H1 (cell line): Measurements from ENCODE around the gene LIMS1. TPM values are rescaled to one million over a fixed set of nuclear protein-coding genes. Genes with fewer than 3 reads are reported as not detected.

ENCODE experiments used
- CTCF ChIA-PET: fragments of 300-600 bp; sonication (Branson Sonifier 250); formaldehyde crosslinking; loops from one replicate; lab custom pipeline; 2021; ENCODE audit not compliant: partially characterized antibody; lab: Charles Lee
- POLR2A ChIA-PET: fragments of 300-600 bp; sonication (Branson Sonifier 250); formaldehyde crosslinking; loops from one replicate; lab custom pipeline; 2021; ENCODE audit warnings: inconsistent platforms; ENCODE audit not compliant: partially characterized antibody; lab: Charles Lee
- DNase-seq, 2 experiments: peaks; one replicate each; pipeline versions ENCODE4 v3.0.0 to v3.0.0-alpha.2; 2010 to 2022; ENCODE audit warnings: low spot score in 2 of 2, low read depth in 1 of 2, mixed read lengths in 1 of 2
- FAIRE-seq: peaks from 2 replicates; lab custom pipeline; 2011; peaks lifted over from hg19 to GRCh38; lab: Jason Lieb, UNC
- H2AFZ ChIP-seq: 2 replicates; pipeline ENCODE4 v1.8.1; 2012; ENCODE audit warnings: low read length, inconsistent platforms
- H2AK5ac ChIP-seq: 2 replicates; pipeline ENCODE4 v1.6.1; 2013; ENCODE audit warnings: low read depth, low read length
- H2BK120ac ChIP-seq: replicated peaks from 2 replicates; pipeline ENCODE3; 2013; ENCODE audit warnings: low read depth, low read length, inconsistent platforms
- H2BK12ac ChIP-seq: 2 replicates; pipeline ENCODE4 v1.6.1; 2013; ENCODE audit warnings: low read depth, low read length
- H2BK15ac ChIP-seq: 2 replicates; pipeline ENCODE4 v1.6.1; 2013; ENCODE audit warnings: low read length
- H2BK20ac ChIP-seq: 2 replicates; pipeline ENCODE4 v1.6.1; 2013; ENCODE audit warnings: low read length
- H2BK5ac ChIP-seq: 2 replicates; pipeline ENCODE4 v1.6.1; 2013; ENCODE audit warnings: low read depth, low read length
- H3K14ac ChIP-seq: 2 replicates; pipeline ENCODE4 v1.6.1; 2013; ENCODE audit warnings: inconsistent platforms; ENCODE audit not compliant: insufficient read length
- H3K18ac ChIP-seq: 2 replicates; pipeline ENCODE4 v1.6.1; 2013; ENCODE audit warnings: low read length; ENCODE audit errors: extremely low read depth
- H3K23ac ChIP-seq: 2 replicates; pipeline ENCODE4 v1.6.1; 2013; ENCODE audit warnings: inconsistent platforms; ENCODE audit not compliant: insufficient read length
- H3K23me2 ChIP-seq: 2 replicates; pipeline ENCODE4 v1.6.1; 2013; ENCODE audit warnings: low read depth, low read length
- H3K27ac ChIP-seq: 2 replicates; pipeline ENCODE4 v1.6.1; 2011; ENCODE audit warnings: low read depth, low read length, inconsistent platforms
- H3K27me3 ChIP-seq, 4 experiments: replicated peaks in 1 of 4; 1 replicate in 1 of 4; 2 replicates in 3 of 4; pipeline versions ENCODE4 v1.6.1 to v1.8.1; 2011 to 2013; ENCODE audit warnings: low read length in 3 of 4, mild to moderate bottlenecking in 3 of 4, inconsistent platforms in 2 of 4, mixed read lengths in 2 of 4, moderate library complexity in 1 of 4; ENCODE audit not compliant: control insufficient read depth in 3 of 4, insufficient read depth in 3 of 4; ENCODE audit errors: extremely low read depth in 1 of 4
- H3K36me3 ChIP-seq, 4 experiments: 2 replicates each; pipeline versions ENCODE4 v1.6.1 to v1.8.1; 2011 to 2013; ENCODE audit warnings: mild to moderate bottlenecking in 4 of 4, low read length in 3 of 4, moderate library complexity in 2 of 4, control low read depth in 1 of 4, inconsistent platforms in 1 of 4; ENCODE audit not compliant: insufficient read depth in 4 of 4, control insufficient read depth in 2 of 4
- H3K4ac ChIP-seq: replicated peaks from 2 replicates; pipeline ENCODE3; 2013; ENCODE audit warnings: low read length, low read depth, mixed read lengths, inconsistent platforms; ENCODE audit not compliant: insufficient read length
- H3K4me1 ChIP-seq, 4 experiments: replicated peaks in 1 of 4; 1 replicate in 1 of 4; 2 replicates in 3 of 4; pipeline versions ENCODE4 v1.6.1 to v1.8.1; 2011 to 2013; ENCODE audit warnings: low read length in 3 of 4, inconsistent platforms in 2 of 4, mixed read lengths in 1 of 4; ENCODE audit not compliant: insufficient read depth in 4 of 4, control insufficient read depth in 3 of 4
- H3K4me2 ChIP-seq, 2 experiments: 2 replicates each; pipeline versions ENCODE4 v1.6.1 to v1.8.1; 2011 to 2013; ENCODE audit warnings: low read depth in 2 of 2, low read length in 2 of 2, control low read depth in 1 of 2, inconsistent platforms in 1 of 2, mild to moderate bottlenecking in 1 of 2; ENCODE audit not compliant: insufficient read depth in 1 of 2
- H3K4me3 ChIP-seq, 4 experiments: fragments of 200-600, 300-600 bp in 1 of 4; sonication (generic), shearing (Covaris generic), sonication (Bioruptor Twin) in 1 of 4; 2 replicates each; pipeline versions ENCODE4 v1.5.1 to v1.8.1; 2011 to 2016; ENCODE audit warnings: low read length in 4 of 4, low read depth in 3 of 4, control low read depth in 2 of 4, inconsistent platforms in 2 of 4, mild to moderate bottlenecking in 2 of 4, mixed read lengths in 1 of 4, moderate library complexity in 1 of 4; ENCODE audit not compliant: insufficient read depth in 2 of 4; ENCODE audit errors: extremely low read depth in 1 of 4
- H3K56ac ChIP-seq: replicated peaks from 2 replicates; pipeline ENCODE3; 2013; ENCODE audit warnings: low read depth, mild to moderate bottlenecking, mixed read lengths, low read length, inconsistent platforms; ENCODE audit not compliant: insufficient read length
- H3K79me1 ChIP-seq: 2 replicates; pipeline ENCODE4 v1.6.1; 2013; ENCODE audit warnings: low read depth, low read length, control low read depth
- H3K79me2 ChIP-seq, 2 experiments: 2 replicates each; pipeline versions ENCODE4 v1.6.1 to v1.8.1; 2012 to 2013; ENCODE audit warnings: low read length in 2 of 2, mild to moderate bottlenecking in 2 of 2, inconsistent platforms in 1 of 2; ENCODE audit not compliant: insufficient read depth in 2 of 2, control insufficient read depth in 1 of 2
- H3K9ac ChIP-seq, 4 experiments: replicated peaks in 1 of 4; 1 replicate in 1 of 4; 2 replicates in 3 of 4; pipeline versions ENCODE4 v1.6.1 to v1.8.1; 2011 to 2013; ENCODE audit warnings: low read depth in 3 of 4, low read length in 3 of 4, control low read depth in 2 of 4, mild to moderate bottlenecking in 2 of 4, moderate library complexity in 2 of 4, inconsistent platforms in 1 of 4; ENCODE audit errors: extremely low read depth in 1 of 4
- H3K9me3 ChIP-seq, 2 experiments: 2 replicates each; pipeline versions ENCODE4 v1.6.1 to v1.8.1; 2012 to 2013; ENCODE audit warnings: mild to moderate bottlenecking in 2 of 2, moderate library complexity in 2 of 2, control low read depth in 1 of 2, inconsistent platforms in 1 of 2, low read depth in 1 of 2, low read length in 1 of 2, mixed read lengths in 1 of 2; ENCODE audit not compliant: insufficient read depth in 2 of 2
- H4K20me1 ChIP-seq, 2 experiments: replicated peaks in 1 of 2; 2 replicates each; pipeline versions ENCODE3 to v1.8.1; 2011 to 2013; ENCODE audit warnings: inconsistent platforms in 2 of 2, low read length in 2 of 2, mild to moderate bottlenecking in 1 of 2; ENCODE audit not compliant: insufficient read depth in 2 of 2, control insufficient read depth in 1 of 2
- H4K5ac ChIP-seq: 2 replicates; pipeline ENCODE4 v1.6.1; 2013; ENCODE audit warnings: low read length, low read depth, mixed read lengths, inconsistent platforms; ENCODE audit not compliant: insufficient read length
- H4K8ac ChIP-seq: 2 replicates; pipeline ENCODE4 v1.8.0; 2013; ENCODE audit warnings: mild to moderate bottlenecking, moderate library complexity, low read length, inconsistent platforms; ENCODE audit not compliant: insufficient read depth; ENCODE audit errors: extremely low read depth
- H4K91ac ChIP-seq: replicated peaks from 2 replicates; pipeline ENCODE3; 2013; ENCODE audit warnings: low read length, mixed read lengths, inconsistent platforms; ENCODE audit not compliant: insufficient read length
- WGBS, 2 experiments: shearing (Covaris generic) in 1 of 2; methylation state at CpG; one replicate each; pipeline versions ENCODE4 v1.1.6 to v1.1.7; 2013 to 2015; ENCODE audit warnings: low lambda C conversion rate in 2 of 2, mixed read lengths in 2 of 2, inconsistent platforms in 1 of 2, low coverage in 1 of 2, missing lambda C conversion rate in 1 of 2; ENCODE audit not compliant: insufficient replicate concordance in 2 of 2, insufficient coverage in 1 of 2, insufficient read length in 1 of 2; ENCODE audit errors: extremely low coverage in 1 of 2, missing lambda C conversion rate in 1 of 2; 5-methylcytosine and 5-hydroxymethylcytosine counted together
- polyA plus RNA-seq, 7 experiments: library from polyadenylated mRNA; depleted of rRNA in 3 of 7; stranded (reverse) in 5 of 7; unstranded in 2 of 7; fragments of >200 nt in 5 of 7; fragments of 200-250 nt in 2 of 7; gene quantifications; 1 replicate in 5 of 7; 2 replicates in 1 of 7; 4 replicates in 1 of 7; pipeline versions ENCODE4 v1.2.1 to v1.2.3, GENCODE V29; 2011 to 2013; ENCODE audit warnings: missing spikeins in 2 of 7, mixed read lengths in 2 of 7
- total RNA-seq: library from RNA; stranded (reverse); fragmentation: NEBNext Ultra II Directional; extraction: Animal tissue kit (Norgen Biotek cat#: 25700); gene quantifications from 2 replicates; pipeline ENCODE4 v1.2.1, GENCODE V29; 2021

The LIMS1 gene
- total and polyA plus RNA-seq, 2 of the 8 experiments (the other 6 are each of a cell fraction or from before 2014, with no cell fraction given): 24.1 to 36.7 TPM

- H3K79me2 ChIP-seq: peaks cover 0 to 28% of the 10 kb centered on the region in 2 experiments; a peak in 2 of 4 replicates
- H3K23ac ChIP-seq: no peak overlapping the region
- no peak for FAIRE-seq
- no peaks in the 10 kb centered on the region; the same call in none of the 2 replicates for H3K79me1 ChIP-seq
- no peak overlapping the region for H2BK12ac ChIP-seq
- H3K4me3 ChIP-seq: no peak overlapping the region
- H2BK5ac ChIP-seq: no peak overlapping the region
- no peaks in the 10 kb centered on the region for H4K20me1 ChIP-seq
- H4K8ac ChIP-seq: no peak overlapping the region
- WGBS, 2 experiments: 93% methylated on average over 9 of the region's 9 CpGs; no CpG with 5 or more reads in 1 of the 2 experiments
- H4K5ac ChIP-seq: no peak overlapping the region
- no peak overlapping the region for H3K9ac ChIP-seq
- no peaks in the 10 kb centered on the region for H3K27me3 ChIP-seq
- no peak overlapping the region for H3K14ac ChIP-seq
- H3K56ac ChIP-seq: no peak overlapping the region
- no peak overlapping the region for H3K27ac ChIP-seq
- no peak overlapping the region for H3K4ac ChIP-seq
- no peaks in the 10 kb centered on the region for H3K9me3 ChIP-seq
- CTCF ChIA-PET: interaction anchor here (1.2 to 3.7 kb wide), 2 partner anchors 32 to 60 kb away, joined by 5 to 26 read pairs; no protein-coding TSS in a partner anchor
- no peak overlapping the region for H2BK15ac ChIP-seq
- no peaks in the 10 kb centered on the region for H3K23me2 ChIP-seq
- H3K18ac ChIP-seq: no peak overlapping the region
- H2BK20ac ChIP-seq: no peak overlapping the region
- POLR2A ChIA-PET: interaction anchor here (1.0 kb wide), 1 partner anchor 43 kb away, joined by 3 read pairs; no protein-coding TSS in a partner anchor
- H4K91ac ChIP-seq: no peak overlapping the region
- no peaks in the 10 kb centered on the region for H3K36me3 ChIP-seq
- H2AK5ac ChIP-seq: no peak overlapping the region
- H2BK120ac ChIP-seq: no peak overlapping the region
- H2AFZ ChIP-seq: no peak overlapping the region
- peaks cover 0 to 6% (median 4%) of the 10 kb centered on the region in 4 experiments; a peak in 4 of 7 replicates for H3K4me1 ChIP-seq
- no peak for DNase-seq
- H3K4me2 ChIP-seq: no peak overlapping the region
Observed at GRCh38 chr2:108577099-108577498, 42.8 kb downstream of the LIMS1 start.
